BLaER1 (cell line): Measurements from ENCODE around the gene RPRM.
"Not testable (repeated sequence)": the region's sequence is repeated elsewhere in the genome, so short reads cannot be mapped to it uniquely, and the experiment has no call there.

Experiments
- H3K27ac ChIP-seq: shearing (Covaris generic); formaldehyde crosslinking; 2 replicates; pipeline ENCODE4 v1.8.1; 2022
- H3K27me3 ChIP-seq: shearing (Covaris generic); formaldehyde crosslinking; 2 replicates; pipeline ENCODE4 v1.8.1; 2022
- H3K36me3 ChIP-seq: shearing (Covaris generic); formaldehyde crosslinking; 2 replicates; pipeline ENCODE4 v1.8.1; 2022
- H3K4me1 ChIP-seq: shearing (Covaris generic); formaldehyde crosslinking; 2 replicates; pipeline ENCODE4 v1.8.1; 2022
- H3K4me2 ChIP-seq: shearing (Covaris generic); formaldehyde crosslinking; 2 replicates; pipeline ENCODE4 v1.8.1; 2022
- H3K4me3 ChIP-seq: shearing (Covaris generic); formaldehyde crosslinking; 2 replicates; pipeline ENCODE4 v1.8.1; 2022
- H3K9ac ChIP-seq: shearing (Covaris generic); formaldehyde crosslinking; 2 replicates; pipeline ENCODE4 v1.8.1; 2022
- H3K9me3 ChIP-seq: shearing (Covaris generic); formaldehyde crosslinking; 2 replicates; pipeline ENCODE4 v1.8.1; 2022
- H4K20me1 ChIP-seq: shearing (Covaris generic); formaldehyde crosslinking; 2 replicates; pipeline ENCODE4 v1.8.1; 2022
- Cebpa-rat ChIP-seq: shearing (Covaris generic); IDR thresholded peaks from 2 replicates; pipeline ENCODE4 v1.8.1; 2022

The RPRM gene

DNA sequence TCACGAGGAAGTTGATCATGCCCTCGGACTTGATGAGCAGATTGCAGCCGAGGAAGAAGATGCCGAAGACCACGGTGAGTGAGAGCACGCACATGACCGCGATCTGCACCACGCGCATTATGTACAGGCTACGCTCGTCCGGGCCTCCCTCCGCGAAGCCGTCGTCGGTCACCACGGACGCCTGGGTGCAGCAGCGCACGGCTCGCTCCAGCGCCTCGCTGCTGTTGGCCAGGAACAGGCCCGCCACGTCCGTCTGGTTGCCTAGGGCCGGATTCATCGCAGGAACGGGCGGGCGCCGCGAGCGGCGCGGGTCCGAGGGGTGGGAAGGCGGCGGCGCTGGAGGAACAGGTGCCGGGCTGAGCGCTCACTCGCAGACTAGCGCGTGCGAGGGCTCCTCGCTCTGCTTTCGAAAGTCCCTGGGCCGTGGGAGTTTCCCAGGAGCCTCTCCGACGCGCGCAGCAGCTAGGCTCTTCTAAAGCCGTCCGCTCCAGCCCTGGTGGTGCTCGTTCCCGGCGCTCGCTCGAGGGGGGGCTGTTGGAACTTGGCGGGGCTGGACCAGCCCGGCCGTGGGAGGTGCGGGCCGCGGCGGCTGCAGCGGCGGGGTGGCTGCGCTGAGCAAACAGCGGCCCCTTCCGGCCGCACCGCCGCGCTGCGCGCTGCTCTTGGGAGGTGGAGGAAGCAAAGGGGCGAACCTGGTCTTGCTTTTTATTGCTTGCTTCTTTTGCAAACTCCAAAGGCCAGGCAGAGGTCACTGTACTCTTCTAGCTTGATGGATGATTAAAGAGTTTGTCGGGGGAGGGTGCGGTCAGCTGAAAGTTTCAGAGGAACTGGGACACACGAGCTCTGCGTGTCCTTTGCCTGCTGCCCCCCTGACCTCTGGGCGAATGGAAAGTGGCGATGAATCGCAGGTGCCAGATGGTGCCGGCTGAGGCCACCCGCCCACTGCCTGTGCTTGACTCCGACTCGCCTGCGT, at the start of gene RPRM:
Gene RPRM (minus strand): TSS at position 474 of the 973 bp plus-strand sequence. CDS start 197 bp downstream, at position 277.
- H4K20me1 ChIP-seq: no peaks in the 10 kb centered on the region
- H3K27ac ChIP-seq: no peak within 1 kb of the TSS
- no peak for TF ChIP-seq Cebpa-rat
- peaks cover 37% of the 10 kb centered on the region for H3K27me3 ChIP-seq
- H3K4me3 ChIP-seq: peak within 1 kb of the TSS; percentile 39; the same call in 1 of the 2 replicates
- H3K4me2 ChIP-seq: peak within 1 kb of the TSS; percentile 29; the same call in 1 of the 2 replicates
- no peaks in the 10 kb centered on the region for H3K36me3 ChIP-seq
- H3K9me3 ChIP-seq: peaks cover 28% of the 10 kb centered on the region
- no peak within 1 kb of the TSS for H3K9ac ChIP-seq
- no peaks in the 10 kb centered on the region for H3K4me1 ChIP-seq

DNA sequence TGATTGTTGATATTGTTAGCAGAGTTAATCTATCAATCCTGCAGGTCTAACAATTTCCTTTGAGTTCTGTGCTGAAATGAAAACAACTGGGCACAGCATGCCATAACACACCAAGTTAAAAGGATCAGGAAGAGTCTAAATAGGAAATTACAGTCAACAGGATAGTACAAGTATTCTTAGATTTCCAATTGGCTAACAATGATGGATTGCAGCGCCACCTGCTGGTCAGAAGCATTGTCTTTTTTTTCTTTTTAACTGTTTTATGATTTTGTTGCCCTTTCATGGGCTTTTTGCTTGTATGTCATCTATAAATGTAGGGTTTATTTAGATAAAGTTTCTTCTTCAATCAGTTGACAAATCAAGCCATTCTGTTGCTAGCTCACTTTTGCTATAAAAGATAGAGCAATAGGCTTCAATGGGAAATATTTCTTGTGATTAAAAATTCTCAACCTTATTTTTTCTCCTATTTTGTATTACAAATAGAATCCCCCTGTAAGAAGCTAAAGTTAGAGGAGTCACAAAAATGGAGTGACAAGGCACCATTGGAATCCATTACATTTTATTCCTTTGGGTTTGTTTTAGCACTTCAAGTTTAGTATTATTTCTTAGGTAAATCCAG, 40.8 kb upstream of the RPRM start:
- Histone ChIP-seq H3K9ac (no peak overlapping the region), H3K4me2 (no peak overlapping the region), H3K4me1 (no peaks in the 10 kb centered on the region), H3K27me3 (no peaks in the 10 kb centered on the region), H3K4me3 (no peak overlapping the region), H4K20me1 (no peaks in the 10 kb centered on the region), H3K9me3 (no peaks in the 10 kb centered on the region), H3K27ac (no peak overlapping the region), H3K36me3 (no peaks in the 10 kb centered on the region)
- TF ChIP-seq Cebpa-rat: no peak

DNA sequence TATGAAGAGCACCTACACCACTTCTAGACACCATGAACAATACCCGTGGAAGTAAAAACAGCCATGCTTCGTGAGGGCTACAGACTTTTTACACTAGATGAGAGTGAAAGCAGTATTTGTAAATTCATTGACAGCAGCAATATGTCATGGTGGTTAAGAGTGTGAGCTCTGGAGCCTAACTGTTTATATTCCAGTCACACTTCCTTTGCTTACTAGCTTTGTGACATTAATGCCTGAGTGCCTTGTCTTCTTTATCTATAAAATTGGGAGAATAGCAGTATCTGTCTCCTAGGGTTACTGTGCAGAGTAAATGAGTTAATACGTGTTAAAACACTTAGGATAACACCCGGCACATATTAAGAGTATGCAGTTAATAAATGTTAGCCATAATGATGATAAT, 33.8 kb upstream of the RPRM start:
- H3K4me2 ChIP-seq: no peak overlapping the region
- H3K9ac ChIP-seq: no peak overlapping the region
- no peak overlapping the region for H3K27ac ChIP-seq
- H3K4me3 ChIP-seq: no peak overlapping the region
- no peaks in the 10 kb centered on the region for H4K20me1 ChIP-seq
- H3K36me3 ChIP-seq: no peaks in the 10 kb centered on the region
- peaks cover 11% of the 10 kb centered on the region for H3K9me3 ChIP-seq
- H3K4me1 ChIP-seq: peaks cover 10% of the 10 kb centered on the region
- no peaks in the 10 kb centered on the region for H3K27me3 ChIP-seq
- TF ChIP-seq Cebpa-rat: no peak

DNA sequence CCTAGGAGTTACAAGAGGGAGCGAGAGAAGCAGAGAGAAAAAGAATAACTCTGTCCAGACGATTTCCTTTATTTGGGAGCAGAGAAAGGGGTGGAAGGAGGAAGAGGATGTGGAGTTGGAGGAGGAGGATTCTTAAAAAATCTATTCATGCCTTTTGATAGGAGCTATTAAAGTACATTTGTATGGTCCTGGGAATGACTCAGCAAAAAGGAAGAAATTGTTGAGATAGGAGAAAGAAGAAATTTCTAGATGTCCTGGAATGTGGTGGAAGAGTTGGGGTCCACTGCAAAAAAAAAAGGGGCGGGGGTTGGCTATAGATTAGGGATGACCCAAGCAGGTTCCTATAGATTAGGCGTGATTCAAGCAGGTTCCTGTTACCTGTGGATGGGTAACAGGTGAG, 32.4 kb upstream of the RPRM start:
- Histone ChIP-seq H3K4me3 (no peak overlapping the region), H3K27me3 (no peaks in the 10 kb centered on the region), H3K9ac (no peak overlapping the region), H3K4me2 (no peak overlapping the region), H3K4me1 (peaks cover 10% of the 10 kb centered on the region), H3K9me3 (peaks cover 19% of the 10 kb centered on the region), H3K27ac (no peak overlapping the region), H4K20me1 (no peaks in the 10 kb centered on the region), H3K36me3 (no peaks in the 10 kb centered on the region)
- TF ChIP-seq Cebpa-rat: no peak

DNA sequence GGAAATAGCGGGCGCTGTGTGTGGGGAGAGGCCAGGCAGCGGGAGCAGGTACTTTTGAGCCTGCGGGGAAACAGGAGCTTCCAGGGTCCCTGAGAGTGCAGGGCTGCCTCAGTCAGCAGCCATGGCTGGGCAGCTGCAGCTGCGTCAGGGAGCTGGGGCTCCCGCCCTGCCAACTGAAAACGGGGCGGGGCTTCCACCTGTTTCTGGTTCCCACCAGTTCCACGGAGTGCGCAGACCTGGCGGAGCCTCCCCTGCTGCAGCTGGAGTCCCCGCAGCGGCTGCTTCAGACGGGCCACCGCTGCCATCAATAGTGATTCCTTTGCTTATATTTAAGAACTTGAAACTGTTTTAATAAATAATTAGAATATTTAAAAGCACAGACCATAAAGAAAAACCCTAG, 30.6 kb upstream of the RPRM start:
- Histone ChIP-seq H3K27me3 (no peaks in the 10 kb centered on the region), H3K4me3 (no peak overlapping the region), H4K20me1 (no peaks in the 10 kb centered on the region), H3K9me3 (peaks cover 19% of the 10 kb centered on the region), H3K36me3 (no peaks in the 10 kb centered on the region), H3K4me2 (peak overlapping the region; percentile 27; the same call in 1 of the 2 replicates), H3K9ac (no peak overlapping the region), H3K4me1 (peaks cover 10% of the 10 kb centered on the region), H3K27ac (no peak overlapping the region)
- no peak for TF ChIP-seq Cebpa-rat

DNA sequence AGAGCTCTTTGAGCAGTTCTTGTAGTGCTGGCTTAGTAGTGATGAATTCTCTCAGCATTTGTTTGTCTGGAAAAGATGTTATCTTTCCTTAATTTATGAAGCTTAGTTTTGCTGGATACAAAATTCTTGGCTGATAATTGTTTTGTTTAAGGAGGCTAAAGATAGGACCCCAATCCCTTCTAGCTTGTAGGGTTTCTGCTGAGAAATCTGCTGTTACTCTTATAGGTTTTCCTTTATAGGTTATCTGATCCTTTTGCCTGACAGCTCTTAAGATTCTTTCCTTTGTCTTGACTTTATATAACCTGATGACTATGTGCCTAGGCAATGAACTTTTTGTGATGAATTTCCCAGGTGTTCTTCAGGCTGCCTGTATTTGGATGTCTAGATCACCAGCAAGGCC, 27.9 kb upstream of the RPRM start:
- not testable (repeated sequence) for H3K4me2 ChIP-seq, H4K20me1 ChIP-seq, H3K9ac ChIP-seq, H3K27me3 ChIP-seq, H3K27ac ChIP-seq, H3K4me3 ChIP-seq, H3K36me3 ChIP-seq
- peaks cover 10% of the 10 kb centered on the region for H3K4me1 ChIP-seq
- H3K9me3 ChIP-seq: peaks cover 19% of the 10 kb centered on the region

DNA sequence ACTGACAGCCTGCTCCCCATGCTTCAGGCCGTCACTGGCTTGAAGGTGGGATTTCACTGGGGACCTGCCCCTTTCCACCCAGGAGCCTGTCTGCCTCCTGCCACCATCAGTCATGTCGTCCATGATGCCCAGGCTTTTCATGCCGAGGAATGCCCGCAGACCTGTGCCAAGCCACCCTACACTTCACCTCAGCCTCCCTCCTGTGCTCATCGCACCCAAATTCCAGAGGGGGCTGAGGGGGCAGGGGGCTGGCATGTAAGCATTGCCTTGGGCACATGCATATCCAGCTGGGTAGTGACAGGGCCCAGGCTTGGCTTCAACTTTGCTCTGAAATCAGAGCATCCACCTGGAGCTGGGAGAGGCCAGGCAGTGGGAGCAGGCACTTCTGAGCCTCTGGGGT, 20.9 kb upstream of the RPRM start:
- Histone ChIP-seq H3K4me1 (no peaks in the 10 kb centered on the region), H3K9ac (no peak overlapping the region), H3K27ac (no peak overlapping the region), H3K27me3 (no peaks in the 10 kb centered on the region), H3K36me3 (no peaks in the 10 kb centered on the region), H4K20me1 (no peaks in the 10 kb centered on the region), H3K9me3 (no peaks in the 10 kb centered on the region), H3K4me2 (no peak overlapping the region), H3K4me3 (no peak overlapping the region)
- no peak for TF ChIP-seq Cebpa-rat

DNA sequence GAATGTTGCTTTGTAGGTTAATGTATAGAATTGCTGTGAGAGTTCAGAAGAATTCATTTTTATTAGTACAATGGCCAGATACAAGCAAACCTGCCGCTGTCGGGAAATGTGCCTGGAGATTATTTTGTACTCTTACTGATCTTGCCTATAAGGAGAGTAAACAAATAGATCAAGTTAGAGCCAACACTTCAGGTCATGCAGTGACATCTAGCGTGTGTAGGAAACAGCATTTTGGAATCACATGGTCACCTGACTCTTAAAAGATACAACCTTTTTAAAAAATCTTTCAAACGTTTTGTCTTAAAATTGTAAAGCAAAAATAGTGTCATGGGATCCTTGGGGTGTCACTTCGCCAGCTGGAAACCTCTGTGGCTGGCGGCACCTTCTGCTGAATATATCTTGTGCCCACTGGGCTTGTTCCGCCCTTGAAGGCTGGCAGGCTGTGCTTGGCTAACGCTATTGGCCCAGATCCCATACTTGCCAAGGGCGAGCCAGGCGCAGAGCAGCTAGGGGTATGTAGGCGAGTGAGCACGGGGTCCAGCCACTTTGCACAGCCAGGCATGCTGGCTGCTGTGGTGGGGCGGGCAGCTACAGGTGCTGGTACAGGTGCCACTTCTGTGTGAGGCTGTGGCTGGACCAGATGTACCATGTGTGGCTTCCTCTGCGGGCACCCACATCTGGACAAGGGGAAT, 19.5 kb upstream of the RPRM start:
- no peaks in the 10 kb centered on the region for H3K36me3 ChIP-seq
- no peak for TF ChIP-seq Cebpa-rat
- no peak overlapping the region for H3K9ac ChIP-seq
- no peak overlapping the region for H3K27ac ChIP-seq
- no peak overlapping the region for H3K4me2 ChIP-seq
- no peaks in the 10 kb centered on the region for H3K9me3 ChIP-seq
- no peaks in the 10 kb centered on the region for H3K4me1 ChIP-seq
- no peak overlapping the region for H3K4me3 ChIP-seq
- H3K27me3 ChIP-seq: no peaks in the 10 kb centered on the region
- H4K20me1 ChIP-seq: no peaks in the 10 kb centered on the region

DNA sequence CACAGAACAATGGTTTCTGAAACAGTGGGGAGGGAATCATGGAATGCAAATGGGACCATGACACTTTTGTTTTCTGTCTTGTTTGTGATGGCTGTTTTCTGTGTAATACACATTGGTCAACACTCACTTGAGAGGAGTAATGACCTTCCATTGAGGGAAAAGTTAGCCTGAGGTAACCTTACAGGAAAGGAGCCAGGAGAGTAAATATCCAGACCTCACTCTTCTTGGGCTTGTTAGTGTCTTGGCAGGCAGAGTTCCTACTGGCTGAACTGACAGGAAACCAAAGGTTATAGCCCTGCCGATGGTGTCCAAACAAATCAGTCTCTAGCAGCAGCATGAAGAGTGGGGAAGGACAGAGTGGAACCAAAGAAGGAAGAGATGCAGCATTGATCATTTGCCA, 17.2 kb upstream of the RPRM start:
- H3K27me3 ChIP-seq: no peaks in the 10 kb centered on the region

DNA sequence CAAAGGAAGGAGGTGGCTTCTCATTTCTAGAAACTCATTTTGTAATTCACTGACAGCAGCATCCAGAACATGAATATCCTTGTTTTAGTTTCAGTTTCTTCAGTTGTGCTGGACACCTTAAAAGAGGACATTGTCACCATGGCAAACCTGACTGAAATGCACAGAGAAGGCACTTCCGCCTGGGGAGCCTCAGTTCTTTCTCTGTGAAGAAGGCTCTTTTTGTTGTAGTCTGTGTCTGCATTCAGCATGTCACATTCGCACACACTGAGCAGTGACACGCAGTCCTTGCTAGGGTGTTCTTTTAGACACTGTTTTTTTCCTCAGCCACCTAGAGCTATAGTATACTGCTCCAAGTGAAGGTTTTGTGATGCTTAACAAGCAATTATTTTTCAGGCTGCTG, 9.5 kb upstream of the RPRM start:
- Histone ChIP-seq H3K9me3 (no peaks in the 10 kb centered on the region), H3K36me3 (no peaks in the 10 kb centered on the region), H3K4me1 (no peaks in the 10 kb centered on the region), H3K9ac (no peak overlapping the region), H3K27ac (no peak overlapping the region), H3K4me2 (no peak overlapping the region), H3K4me3 (no peak overlapping the region), H3K27me3 (no peaks in the 10 kb centered on the region), H4K20me1 (no peaks in the 10 kb centered on the region)
- TF ChIP-seq Cebpa-rat: no peak

More for the DNA sequence above, 17.2 kb upstream of the RPRM start:
- Histone ChIP-seq H3K9me3 (no peaks in the 10 kb centered on the region), H3K4me2 (no peak overlapping the region), H3K9ac (no peak overlapping the region), H3K4me1 (no peaks in the 10 kb centered on the region), H3K4me3 (no peak overlapping the region), H3K27ac (no peak overlapping the region), H3K36me3 (no peaks in the 10 kb centered on the region), H4K20me1 (no peaks in the 10 kb centered on the region)
- TF ChIP-seq Cebpa-rat: no peak
